WI38 (cell line): ENCODE measurements around the gene COL1A2.

Experiments
- H3K4me3 ChIP-seq: 2 replicates; pipeline ENCODE4 v1.5.1; 2011; ENCODE audit warnings: low read depth, mild to moderate bottlenecking, control low read depth, low read length
- CTCF ChIP-seq: IDR thresholded peaks from 2 replicates; pipeline ENCODE4 v1.5.1; 2012; ENCODE audit warnings: low read depth, mild to moderate bottlenecking, control low read depth, low read length

COL1A2 gene

GRCh38 chr7:94449151-94449725, 54.5 kb downstream of the COL1A2 start:
- peak; percentile 28; the same call in 1 of the 2 replicates for TF ChIP-seq CTCF
- no peak overlapping the region for H3K4me3 ChIP-seq

GRCh38 chr7:94450044-94450697, 55.5 kb downstream of the COL1A2 start:
- TF ChIP-seq CTCF: no peak
- no peak overlapping the region for H3K4me3 ChIP-seq

- no peak overlapping the region for H3K4me3 ChIP-seq
- TF ChIP-seq CTCF: no peak
Observed at GRCh38 chr7:94451187-94451586, 56.5 kb downstream of the COL1A2 start.

- no peak overlapping the region for H3K4me3 ChIP-seq
- TF ChIP-seq CTCF: no peak
Observed at GRCh38 chr7:94452239-94452638, 57.5 kb downstream of the COL1A2 start.

GRCh38 chr7:94453898-94454297, 59.2 kb downstream of the COL1A2 start:
- no peak for TF ChIP-seq CTCF
- no peak overlapping the region for H3K4me3 ChIP-seq

GRCh38 chr7:94458041-94458440, 63.3 kb downstream of the COL1A2 start:
- H3K4me3 ChIP-seq: no peak overlapping the region
- TF ChIP-seq CTCF: no peak

GRCh38 chr7:94466516-94466915, 71.8 kb downstream of the COL1A2 start:
- no peak overlapping the region for H3K4me3 ChIP-seq
- no peak for TF ChIP-seq CTCF
